GM23338 (cell line): ENCODE measurements around the gene RFPL2. TPM values are rescaled to one million over a fixed set of nuclear protein-coding genes. Genes with fewer than 3 reads are reported as not detected.

ENCODE experiments used
- ATAC-seq: fragments of 200-7000 bp; cut with Tn5 transposase; 3 replicates; pipeline ENCODE4 v1.9.1; 2020
- DNase-seq: peaks from one replicate; pipeline ENCODE4 v3.0.0-alpha.2; 2015; ENCODE audit warnings: low spot score
- H2AFZ ChIP-seq: fragments of 200-600 bp; sonication (generic); 2 replicates; pipeline ENCODE4 v1.8.0; 2016; ENCODE audit warnings: antibody characterized with exemption, mild to moderate bottlenecking, moderate library complexity
- H3F3A ChIP-seq: fragments of 200-600 bp; sonication (generic); replicated peaks from 2 replicates; pipeline ENCODE4 v1.8.0; 2017; ENCODE audit warnings: antibody characterized with exemption, mixed run types, low read depth
- H3K27ac ChIP-seq: fragments of 200-600 bp; sonication (generic); 2 replicates; pipeline ENCODE4 v1.6.1; 2016; ENCODE audit warnings: low read depth
- H3K27me3 ChIP-seq: fragments of 200-600 bp; sonication (generic); 2 replicates; pipeline ENCODE4 v1.8.0; 2016; ENCODE audit warnings: mild to moderate bottlenecking, mixed run types, moderate library complexity; ENCODE audit not compliant: insufficient read depth
- H3K36me3 ChIP-seq: fragments of 200-600 bp; sonication (generic); 2 replicates; pipeline ENCODE4 v1.8.0; 2016; ENCODE audit warnings: mild to moderate bottlenecking; ENCODE audit not compliant: insufficient read depth
- H3K4me1 ChIP-seq: fragments of 200-600 bp; sonication (generic); 2 replicates; pipeline ENCODE4 v1.8.0; 2016; ENCODE audit warnings: mild to moderate bottlenecking, moderate library complexity; ENCODE audit not compliant: insufficient read depth
- H3K4me2 ChIP-seq: fragments of 200-600 bp; sonication (generic); 2 replicates; pipeline ENCODE4 v1.7.1; 2017; ENCODE audit warnings: mixed run types
- H3K4me3 ChIP-seq: fragments of 200-600 bp; sonication (generic); 2 replicates; pipeline ENCODE4 v1.6.1; 2016; ENCODE audit warnings: mixed run types
- H3K79me2 ChIP-seq: fragments of 200-600 bp; sonication (generic); replicated peaks from 2 replicates; pipeline ENCODE4 v1.8.0; 2017; ENCODE audit warnings: mild to moderate bottlenecking; ENCODE audit not compliant: insufficient read depth
- H3K9me2 ChIP-seq: fragments of 200-600 bp; sonication (generic); 2 replicates; pipeline ENCODE4 v1.8.0; 2017; ENCODE audit not compliant: insufficient read depth
- H4K20me1 ChIP-seq: fragments of 200-600 bp; sonication (generic); replicated peaks from 2 replicates; pipeline ENCODE4 v1.8.0; 2017; ENCODE audit warnings: mild to moderate bottlenecking; ENCODE audit not compliant: insufficient read depth
- H3K27ac Mint-ChIP-seq: 2 replicates; pipeline ENCODE4 v1.8.0; 2020; ENCODE audit warnings: inconsistent platforms, mild to moderate bottlenecking, moderate library complexity, mixed read lengths
- H3K27me3 Mint-ChIP-seq: 3 replicates; pipeline ENCODE4 v1.8.0; 2022; ENCODE audit warnings: low read depth, mild to moderate bottlenecking, moderate library complexity, mixed read lengths, inconsistent platforms; ENCODE audit not compliant: insufficient read depth, poor library complexity
- H3K36me3 Mint-ChIP-seq: 3 replicates; pipeline ENCODE4 v1.8.0; 2021; ENCODE audit warnings: low read depth, mild to moderate bottlenecking, inconsistent platforms, moderate library complexity, mixed read lengths
- H3K4me1 Mint-ChIP-seq: 3 replicates; pipeline ENCODE4 v1.8.0; 2020; ENCODE audit warnings: mild to moderate bottlenecking, inconsistent platforms, mixed read lengths
- H3K4me3 Mint-ChIP-seq: 3 replicates; pipeline ENCODE4 v1.8.0; 2021; ENCODE audit warnings: moderate library complexity, mild to moderate bottlenecking, inconsistent platforms, mixed read lengths
- H3K9me3 Mint-ChIP-seq: 3 replicates; pipeline ENCODE4 v1.8.0; 2020; ENCODE audit warnings: moderate library complexity, mild to moderate bottlenecking, inconsistent platforms, mixed read lengths
- EZH2 ChIP-seq: fragments of 200-600 bp; sonication (generic); IDR thresholded peaks from one replicate; pipeline ENCODE4 v1.8.0; 2017; ENCODE audit warnings: antibody characterized with exemption, mild to moderate bottlenecking, low read depth; ENCODE audit not compliant: unreplicated experiment
- EZH2phosphoT487 ChIP-seq: fragments of 200-600 bp; sonication (generic); IDR thresholded peaks from one replicate; pipeline ENCODE4 v1.8.1; 2018; ENCODE audit warnings: antibody characterized with exemption; ENCODE audit not compliant: unreplicated experiment
- JUNB ChIP-seq: IDR thresholded peaks from one replicate; pipeline ENCODE4 v1.6.1; 2016; ENCODE audit warnings: antibody characterized with exemption; ENCODE audit not compliant: unreplicated experiment
- NANOG ChIP-seq: IDR thresholded peaks from 2 replicates; pipeline ENCODE4 v1.6.1; 2016; ENCODE audit warnings: antibody characterized with exemption, borderline replicate concordance
- STAT1 ChIP-seq: IDR thresholded peaks from one replicate; pipeline ENCODE4 v1.6.1; 2016; ENCODE audit warnings: antibody characterized with exemption; ENCODE audit not compliant: unreplicated experiment
- ZNF462 ChIP-seq: fragments of 250-450 bp; sonication (Bioruptor Pico); IDR thresholded peaks from 2 replicates; pipeline ENCODE4 v1.5.0; 2020; ENCODE audit warnings: mild to moderate bottlenecking, moderate library complexity
- polyA plus RNA-seq: library from polyadenylated mRNA; unstranded; fragments of >200 nt; fragmentation: Nextera tagmentation; extraction: Ambion mirVana; gene quantifications from 2 replicates; pipeline ENCODE4 v1.2.1, GENCODE V29; 2016
- total RNA-seq: library from RNA; depleted of rRNA; stranded (reverse); fragments of >200 nt; shearing (Covaris generic); gene quantifications from 2 replicates; pipeline ENCODE4 v1.2.3, GENCODE V29; 2014

The RFPL2 gene
- total and polyA plus RNA-seq, 2 experiments from 2014 or later = 0.45 TPM; not detected in 1

GRCh38 chr22:32183625-32184024 lies 21.2 kb downstream of the RFPL2 start:
- Mint-ChIP-seq H3K4me1 (no peaks in the 10 kb centered on the region), H3K27me3 (peaks cover 10% of the 10 kb centered on the region), H3K4me3 (no peak overlapping the region), H3K27ac (no peak overlapping the region), H3K9me3 (no peaks in the 10 kb centered on the region), H3K36me3 (no peaks in the 10 kb centered on the region)
- TF ChIP-seq ZNF462 (CRISPR knock-in tag) = no peak
- TF ChIP-seq NANOG = no peak
- no peak for TF ChIP-seq EZH2
- no peak overlapping the region for H3K4me3 ChIP-seq
- H3K36me3 ChIP-seq = no peaks in the 10 kb centered on the region
- no peaks in the 10 kb centered on the region for H3K79me2 ChIP-seq
- H3K4me1 ChIP-seq = no peaks in the 10 kb centered on the region
- no peak overlapping the region for H3K4me2 ChIP-seq
- H3K27me3 ChIP-seq = no peaks in the 10 kb centered on the region
- no peak overlapping the region for H3K27ac ChIP-seq
- ATAC-seq = no peak
- H4K20me1 ChIP-seq = no peaks in the 10 kb centered on the region
- H2AFZ ChIP-seq = no peak overlapping the region
- DNase-seq = no peak
- no peaks in the 10 kb centered on the region for H3F3A ChIP-seq
- no peaks in the 10 kb centered on the region for H3K9me2 ChIP-seq

GRCh38 chr22:32181043-32181442 lies 23.8 kb downstream of the RFPL2 start:
- H2AFZ ChIP-seq = no peak overlapping the region
- no peaks in the 10 kb centered on the region for H3K9me3 Mint-ChIP-seq
- H3K27ac Mint-ChIP-seq = no peak overlapping the region
- no peaks in the 10 kb centered on the region for H4K20me1 ChIP-seq
- H3K9me2 ChIP-seq = no peaks in the 10 kb centered on the region
- no peak overlapping the region for H3K27ac ChIP-seq
- H3K4me2 ChIP-seq = no peak overlapping the region
- H3K4me1 ChIP-seq = no peaks in the 10 kb centered on the region
- ATAC-seq (no peak), DNase-seq (no peak)
- H3K4me1 Mint-ChIP-seq = peaks cover 2% of the 10 kb centered on the region; the same call in 1 of the 3 replicates
- H3K36me3 ChIP-seq = no peaks in the 10 kb centered on the region
- peaks cover 22% of the 10 kb centered on the region for H3K27me3 ChIP-seq
- H3K27me3 Mint-ChIP-seq = peaks cover 13% of the 10 kb centered on the region
- H3K4me3 ChIP-seq = no peak overlapping the region
- H3F3A ChIP-seq = no peaks in the 10 kb centered on the region
- H3K4me3 Mint-ChIP-seq = no peak overlapping the region
- no peaks in the 10 kb centered on the region for H3K79me2 ChIP-seq
- no peaks in the 10 kb centered on the region for H3K36me3 Mint-ChIP-seq
- no peak for TF ChIP-seq ZNF462 (CRISPR knock-in tag)
- TF ChIP-seq STAT1 = no peak
- no peak for TF ChIP-seq JUNB
- TF ChIP-seq EZH2phosphoT487 = no peak
- TF ChIP-seq EZH2 = no peak
